ENCODE data around the gene TRIO. TPM values are rescaled to one million over a fixed set of nuclear protein-coding genes. Genes with fewer than 3 reads are reported as not detected.

TRIO gene
- total and polyA plus RNA-seq, 12 donors = 26.2 to 85.2 (median 61.9) TPM

DNA sequence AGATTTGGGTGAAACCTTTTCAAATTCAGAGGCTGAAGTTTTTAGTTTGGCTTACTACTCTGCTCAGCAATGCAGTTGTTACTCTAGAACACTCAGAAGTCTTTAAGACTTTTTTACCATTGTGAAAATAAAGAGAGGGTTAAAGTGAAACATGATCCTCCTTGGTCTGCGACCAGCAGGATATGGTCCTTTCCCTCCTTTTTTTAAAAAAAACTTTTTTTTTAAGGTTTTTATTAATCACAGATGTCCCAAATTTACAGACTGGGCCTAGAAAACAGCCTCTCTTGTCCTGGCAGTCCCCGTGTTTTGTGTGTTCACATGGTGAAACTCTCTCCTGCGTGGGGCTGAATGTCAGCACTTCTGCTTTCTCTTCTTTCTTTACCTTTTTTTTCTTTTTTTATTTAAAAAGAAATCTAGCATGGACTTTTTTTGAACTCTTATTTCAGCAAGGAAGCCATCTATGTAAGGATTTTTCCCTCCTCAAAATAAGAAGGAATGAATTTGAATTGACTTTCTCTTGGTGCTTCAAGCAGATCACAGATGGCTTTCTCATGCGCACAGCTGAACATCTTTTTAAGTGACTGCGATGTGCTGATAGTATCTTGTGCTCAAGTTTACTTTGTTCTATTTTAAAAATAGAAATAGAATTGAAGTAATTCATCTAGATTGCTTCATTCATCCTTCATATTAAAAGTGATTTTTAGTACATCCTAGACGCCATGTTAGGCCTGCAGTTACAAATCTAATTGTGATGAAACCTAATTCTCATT lies 309.7 kb downstream of the TRIO start:
- Histone ChIP-seq H3K4me1 (peaks cover 19 to 73% (median 54%) of the 10 kb centered on the region in 9 donors), H3K4me3 (no peak overlapping the region), H3K9me3 (no peaks in the 10 kb centered on the region), H3K27ac (peak overlapping the region in 8 of 10 donors; percentile 25 to 75 (median 45)), H3K27me3 (no peaks in the 10 kb centered on the region), H3K36me3 (peaks cover 0 to 57% (median 0%) of the 10 kb centered on the region in 9 donors)
- TF ChIP-seq, protein P1, sequence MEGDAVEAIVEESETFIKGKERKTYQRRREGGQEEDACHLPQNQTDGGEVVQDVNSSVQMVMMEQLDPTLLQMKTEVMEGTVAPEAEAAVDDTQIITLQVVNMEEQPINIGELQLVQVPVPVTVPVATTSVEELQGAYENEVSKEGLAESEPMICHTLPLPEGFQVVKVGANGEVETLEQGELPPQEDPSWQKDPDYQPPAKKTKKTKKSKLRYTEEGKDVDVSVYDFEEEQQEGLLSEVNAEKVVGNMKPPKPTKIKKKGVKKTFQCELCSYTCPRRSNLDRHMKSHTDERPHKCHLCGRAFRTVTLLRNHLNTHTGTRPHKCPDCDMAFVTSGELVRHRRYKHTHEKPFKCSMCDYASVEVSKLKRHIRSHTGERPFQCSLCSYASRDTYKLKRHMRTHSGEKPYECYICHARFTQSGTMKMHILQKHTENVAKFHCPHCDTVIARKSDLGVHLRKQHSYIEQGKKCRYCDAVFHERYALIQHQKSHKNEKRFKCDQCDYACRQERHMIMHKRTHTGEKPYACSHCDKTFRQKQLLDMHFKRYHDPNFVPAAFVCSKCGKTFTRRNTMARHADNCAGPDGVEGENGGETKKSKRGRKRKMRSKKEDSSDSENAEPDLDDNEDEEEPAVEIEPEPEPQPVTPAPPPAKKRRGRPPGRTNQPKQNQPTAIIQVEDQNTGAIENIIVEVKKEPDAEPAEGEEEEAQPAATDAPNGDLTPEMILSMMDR (IDR thresholded peaks at IDR 0.05) = no peak
- DNase-seq = no peak
- ATAC-seq = no peak
- intact Hi-C loops (cut with DNase I) = no loop called here
- WGBS, 2 donors = 69 to 70% methylated on average over 6 of the region's 6 CpGs

DNA sequence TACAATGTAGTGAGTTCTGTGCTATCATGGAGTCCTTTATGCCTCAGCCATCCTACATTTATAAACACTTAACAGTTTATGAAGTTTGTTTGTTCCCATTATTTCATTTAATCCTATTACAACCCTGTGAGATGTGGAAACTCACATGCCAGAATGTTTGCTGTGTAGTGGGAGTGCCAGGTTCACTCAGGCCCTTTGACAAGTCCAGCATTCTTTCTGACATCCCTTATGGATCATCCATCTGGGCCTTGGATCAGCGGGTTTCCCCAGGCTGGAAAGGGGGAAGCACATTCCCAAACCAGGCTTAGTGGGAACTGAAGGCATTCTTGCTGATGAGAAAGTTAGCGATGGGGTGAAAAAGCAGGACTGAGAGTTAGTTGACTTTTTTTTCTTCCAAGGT lies 310.3 kb downstream of the TRIO start:
- TF ChIP-seq, protein P1 (IDR thresholded peaks at IDR 0.05) = no peak
- peaks cover 0 to 57% (median 0%) of the 10 kb centered on the region in 9 donors for H3K36me3 ChIP-seq
- intact Hi-C loops (cut with DNase I) = no loop called here
- peaks cover 15 to 72% (median 48%) of the 10 kb centered on the region in 9 donors for H3K4me1 ChIP-seq
- WGBS, 2 donors = 88 to 90% methylated on average over 2 of the region's 2 CpGs
- no peak overlapping the region for H3K4me3 ChIP-seq
- no peaks in the 10 kb centered on the region for H3K27me3 ChIP-seq
- H3K9me3 ChIP-seq = no peaks in the 10 kb centered on the region
- peak overlapping the region in 8 of 10 donors; percentile 6 to 75 (median 45) for H3K27ac ChIP-seq
- no peak for ATAC-seq
- no peak for DNase-seq

DNA sequence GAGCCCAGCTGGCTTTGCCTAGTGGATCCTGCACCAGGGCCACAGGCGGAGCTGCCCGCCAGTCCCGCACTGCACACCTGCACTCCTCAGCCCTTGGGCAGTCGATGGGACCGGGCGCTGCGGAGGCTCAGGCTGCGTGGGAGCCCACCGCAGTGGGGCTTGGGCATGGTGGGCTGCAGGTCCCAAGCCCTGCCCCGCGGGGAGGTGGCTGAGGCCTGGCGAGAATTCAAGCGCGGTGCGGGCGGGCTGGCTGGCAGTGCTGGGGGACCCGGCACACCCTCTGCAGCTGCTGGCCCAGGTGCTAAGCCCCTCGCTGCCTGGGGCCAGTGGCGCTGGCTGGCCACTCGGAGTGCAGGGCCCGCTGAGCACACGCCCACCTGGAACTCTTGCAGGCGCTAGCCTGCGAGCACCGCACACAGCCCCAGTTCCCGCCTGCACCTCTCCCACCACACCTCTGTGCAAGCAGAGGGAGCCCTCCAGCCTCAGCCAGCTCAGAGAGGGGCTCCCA lies 312.7 kb downstream of the TRIO start:
- intact Hi-C loops (cut with DNase I) = no loop called here
- H3K4me3 ChIP-seq = no peak overlapping the region
- no peaks in the 10 kb centered on the region for H3K27me3 ChIP-seq
- DNase-seq (no peak), ATAC-seq (peak in 1 of 8 donors; percentile 22)
- H3K4me1 ChIP-seq = peaks cover 7 to 53% (median 25%) of the 10 kb centered on the region in 9 donors
- H3K36me3 ChIP-seq = peaks cover 0 to 73% (median 7%) of the 10 kb centered on the region in 9 donors
- TF ChIP-seq, protein P1 (IDR thresholded peaks at IDR 0.05) = no peak
- H3K9me3 ChIP-seq = no peaks in the 10 kb centered on the region
- no peak overlapping the region for H3K27ac ChIP-seq
- WGBS, 2 donors = 96 to 99% methylated on average over 26 of the region's 26 CpGs

DNA sequence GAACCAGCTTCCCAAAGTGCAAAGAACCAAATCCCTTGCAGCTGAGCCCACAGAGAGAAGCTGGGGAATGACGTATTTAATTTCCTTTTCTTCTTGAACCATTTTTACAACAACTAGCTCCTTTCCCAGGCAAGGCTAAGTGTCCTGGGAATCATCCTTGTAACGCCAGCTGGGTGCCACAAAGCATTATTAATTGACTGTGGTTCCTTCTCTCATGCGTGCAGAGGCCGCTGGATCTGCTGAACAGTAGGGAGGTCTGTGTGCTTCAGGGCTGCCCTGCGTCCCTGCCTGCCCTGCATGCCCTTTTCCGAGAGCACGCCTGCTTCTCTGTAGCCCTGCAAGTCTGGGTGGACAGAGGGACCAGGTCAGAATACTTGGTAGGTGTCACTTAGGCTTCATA lies 314.3 kb downstream of the TRIO start:
- H3K4me1 ChIP-seq = peaks cover 5 to 37% (median 11%) of the 10 kb centered on the region in 9 donors
- no peaks in the 10 kb centered on the region for H3K9me3 ChIP-seq
- H3K27ac ChIP-seq = peak overlapping the region in 1 of 10 donors; percentile 16
- TF ChIP-seq, protein P1 (IDR thresholded peaks at IDR 0.05) = no peak
- H3K4me3 ChIP-seq = no peak overlapping the region
- intact Hi-C loops (cut with DNase I) = no loop called here
- H3K36me3 ChIP-seq = peaks cover 0 to 76% (median 23%) of the 10 kb centered on the region in 9 donors
- ATAC-seq (peak in 2 of 8 donors; percentile 9 to 41), DNase-seq (no peak)
- 78 to 83% methylated on average over 7 of the region's 7 CpGs for WGBS, 2 donors
- no peaks in the 10 kb centered on the region for H3K27me3 ChIP-seq

All from heart right ventricle (tissue), 16 donors.